ENCODE data around the gene CEP63.

CEP63 gene

GRCh38 chr3:134471521-134472193, 14.2 kb upstream of the CEP63 start:
- DNase-seq, result no peak

- no peak for DNase-seq
Observed at GRCh38 chr3:134472831-134473230, 13.0 kb upstream of the CEP63 start.

GRCh38 chr3:134473868-134474546, 11.8 kb upstream of the CEP63 start:
- peak; percentile 80 to 89 for DNase-seq

GRCh38 chr3:134474956-134475355, 10.9 kb upstream of the CEP63 start:
- DNase-seq, result no peak

GRCh38 chr3:134476306-134476705, 9.6 kb upstream of the CEP63 start:
- DNase-seq, result no peak

- no peak for DNase-seq
Observed at GRCh38 chr3:134477002-134477401, 8.9 kb upstream of the CEP63 start.

GRCh38 chr3:134477938-134478337, 7.9 kb upstream of the CEP63 start:
- DNase-seq, result no peak

GRCh38 chr3:134480546-134480945, 5.3 kb upstream of the CEP63 start:
- DNase-seq, result no peak

GRCh38 chr3:134481166-134481565, 4.7 kb upstream of the CEP63 start:
- DNase-seq, result no peak

- no peak for DNase-seq
Observed at GRCh38 chr3:134482622-134483021, 3.2 kb upstream of the CEP63 start.

- no peak for DNase-seq
Observed at GRCh38 chr3:134483195-134483900, 2.5 kb upstream of the CEP63 start.

GRCh38 chr3:134485075-134485717, 661 bp upstream of the CEP63 start:
- DNase-seq, result peak in 1 of 2 donors; percentile 89

- DNase-seq, result no peak
Observed at GRCh38 chr3:134486577-134487041, 752 bp downstream of the CEP63 start.

GRCh38 chr3:134487406-134487805, 1.5 kb downstream of the CEP63 start:
- DNase-seq, result no peak

GRCh38 chr3:134494495-134494894, 8.6 kb downstream of the CEP63 start:
- no peak for DNase-seq

GRCh38 chr3:134495980-134496379, 10.1 kb downstream of the CEP63 start:
- no peak for DNase-seq

- DNase-seq, result no peak
Observed at GRCh38 chr3:134496471-134497071, 10.7 kb downstream of the CEP63 start.

- no peak for DNase-seq
Observed at GRCh38 chr3:134503266-134503665, 17.4 kb downstream of the CEP63 start.

- no peak for DNase-seq
Observed at GRCh38 chr3:134504132-134504531, 18.3 kb downstream of the CEP63 start.

- DNase-seq, result no peak
Observed at GRCh38 chr3:134505485-134505884, 19.6 kb downstream of the CEP63 start.

GRCh38 chr3:134511500-134511899, 25.6 kb downstream of the CEP63 start:
- DNase-seq, result no peak

- DNase-seq, result no peak
Observed at GRCh38 chr3:134516905-134517304, 31.0 kb downstream of the CEP63 start.

GRCh38 chr3:134517791-134518190, 31.9 kb downstream of the CEP63 start:
- no peak for DNase-seq

Measured in stimulated activated CD4-positive, alpha-beta T cell treated with anti-CD3 and anti-CD28 coated beads, Interleukin-2, amount 100 ng/mL, for 24 hours (primary cell).